A673 (cell line): ENCODE results near the gene PFKFB2. TPM values are rescaled to one million over a fixed set of nuclear protein-coding genes. Genes with fewer than 3 reads are reported as not detected.

Source experiments
- BruUV-seq: library from RNA; stranded (reverse); fragments of 400-500 nt; replicated peaks from 2 replicates; lab custom pipeline; 2021; lab: Mats Ljungman, UMichigan
- CTCF ChIA-PET: fragments of 300-600 bp; sonication (Branson Sonifier 250); formaldehyde crosslinking; loops from one replicate; lab custom pipeline; 2022; ENCODE audit warnings: antibody characterized with exemption; lab: Charles Lee
- POLR2A ChIA-PET: fragments of 300-600 bp; sonication (Branson Sonifier 250); formaldehyde crosslinking; loops from one replicate; lab custom pipeline; 2022; ENCODE audit warnings: antibody characterized with exemption; ENCODE audit not compliant: low non-redundant PET; lab: Charles Lee
- DNase-seq: peaks from one replicate; pipeline ENCODE4 v3.0.0-alpha.2; 2015; ENCODE audit warnings: low spot score
- H3K27ac ChIP-seq: fragments of 200-600 bp; sonication (generic); 2 replicates; pipeline ENCODE4 v1.5.1; 2016; ENCODE audit warnings: mixed run types, low read depth, mild to moderate bottlenecking, mixed read lengths, antibody characterized with exemption, low read length; ENCODE audit not compliant: poor library complexity, severe bottlenecking
- H3K27me3 ChIP-seq: fragments of 200-600 bp; sonication (generic); replicated peaks from 2 replicates; pipeline ENCODE4 v1.6.1; 2017; ENCODE audit warnings: mixed run types, low read depth, mild to moderate bottlenecking, mixed read lengths, antibody characterized with exemption, low read length; ENCODE audit not compliant: insufficient read depth, poor library complexity
- H3K36me3 ChIP-seq: fragments of 200-600 bp; sonication (generic); 2 replicates; pipeline ENCODE4 v1.6.1; 2016; ENCODE audit warnings: mixed run types, mild to moderate bottlenecking, mixed read lengths, antibody characterized with exemption, low read length; ENCODE audit not compliant: insufficient read depth, poor library complexity, severe bottlenecking
- H3K4me1 ChIP-seq: fragments of 200-600 bp; sonication (generic); 2 replicates; pipeline ENCODE4 v1.6.1; 2017; ENCODE audit warnings: mixed run types, mild to moderate bottlenecking, mixed read lengths, antibody characterized with exemption, low read length; ENCODE audit not compliant: insufficient read depth, poor library complexity, severe bottlenecking
- H3K4me3 ChIP-seq: fragments of 200-600 bp; sonication (generic); 2 replicates; pipeline ENCODE4 v1.5.1; 2016; ENCODE audit warnings: low read depth, mixed run types, mild to moderate bottlenecking, mixed read lengths, low read length; ENCODE audit not compliant: poor library complexity, severe bottlenecking
- H3K9me3 ChIP-seq: fragments of 200-600 bp; sonication (generic); 2 replicates; pipeline ENCODE4 v1.6.1; 2016; ENCODE audit warnings: mixed run types, low read depth, mild to moderate bottlenecking, mixed read lengths, antibody characterized with exemption, low read length; ENCODE audit not compliant: poor library complexity, severe bottlenecking
- CTCF ChIP-seq: fragments of 300-800, 200-600 bp; sonication (generic); conservative IDR thresholded peaks from 2 replicates; pipeline ENCODE4 v1.5.1; 2017; ENCODE audit warnings: low read depth, mild to moderate bottlenecking, antibody characterized with exemption, low read length, moderate library complexity, mixed read lengths
- EZH2 ChIP-seq: fragments of 200-600 bp; sonication (generic); IDR thresholded peaks from 2 replicates; pipeline ENCODE4 v1.6.1; 2017; ENCODE audit warnings: borderline replicate concordance, low read depth, mild to moderate bottlenecking, mixed read lengths, antibody characterized with exemption, low read length; ENCODE audit not compliant: poor library complexity, severe bottlenecking
- intact Hi-C: fragments of 100-400 bp; cut with micrococcal nuclease; formaldehyde crosslinking; loops from one replicate; pipeline ENCODE4 v1.10.0; 2022; ENCODE audit not compliant: unreplicated experiment
- total RNA-seq: library from RNA; stranded (reverse); gene quantifications from 2 replicates; pipeline ENCODE4 v1.2.3, GENCODE V29; 2021

The PFKFB2 gene
- total RNA-seq, 1 experiment from 2014 or later: 7.6 TPM

- H3K27me3 ChIP-seq: peaks cover 38% of the 10 kb centered on the region
- CTCF ChIA-PET: no interaction called here
- no peaks in the 10 kb centered on the region for H3K36me3 ChIP-seq
- intact Hi-C loops: no loop called here
- no peak overlapping the region for H3K27ac ChIP-seq
- POLR2A ChIA-PET: no interaction called here
- no TSS peak for BruUV-seq
- no peak for DNase-seq
- no peak for TF ChIP-seq EZH2
- no peak for TF ChIP-seq CTCF
- no peaks in the 10 kb centered on the region for H3K4me1 ChIP-seq
- no peak overlapping the region for H3K4me3 ChIP-seq
- no peaks in the 10 kb centered on the region for H3K9me3 ChIP-seq
Observed at GRCh38 chr1:207109004-207109403, 55.9 kb downstream of the PFKFB2 start.

GRCh38 chr1:207112616-207113296 lies 59.7 kb downstream of the PFKFB2 start:
- H3K4me3 ChIP-seq: no peak overlapping the region
- no peaks in the 10 kb centered on the region for H3K4me1 ChIP-seq
- intact Hi-C loops: no loop called here
- no peak overlapping the region for H3K27ac ChIP-seq
- DNase-seq: no peak
- no peak for TF ChIP-seq EZH2
- TF ChIP-seq CTCF: no peak
- POLR2A ChIA-PET: no interaction called here
- no peaks in the 10 kb centered on the region for H3K9me3 ChIP-seq
- CTCF ChIA-PET: no interaction called here
- no peaks in the 10 kb centered on the region for H3K36me3 ChIP-seq
- peaks cover 21% of the 10 kb centered on the region for H3K27me3 ChIP-seq
- no TSS peak for BruUV-seq

- no peak for TF ChIP-seq EZH2
- no peak for TF ChIP-seq CTCF
- DNase-seq: no peak
- no peaks in the 10 kb centered on the region for H3K9me3 ChIP-seq
- H3K4me3 ChIP-seq: no peak overlapping the region
- POLR2A ChIA-PET: no interaction called here
- peaks cover 21% of the 10 kb centered on the region for H3K27me3 ChIP-seq
- no peak overlapping the region for H3K27ac ChIP-seq
- intact Hi-C loops: no loop called here
- H3K4me1 ChIP-seq: no peaks in the 10 kb centered on the region
- no TSS peak for BruUV-seq
- no peaks in the 10 kb centered on the region for H3K36me3 ChIP-seq
- CTCF ChIA-PET: no interaction called here
Observed at GRCh38 chr1:207115269-207115668, 62.2 kb downstream of the PFKFB2 start.
